Transverse colon (tissue), 4 donors: ENCODE data around the gene HTR5A. TPM values are rescaled to one million over a fixed set of nuclear protein-coding genes. Genes with fewer than 3 reads are reported as not detected.

ENCODE experiments used
- DNase-seq: peaks from one replicate; pipeline ENCODE4 v3.0.0-alpha.2; 2019
- H3K27ac ChIP-seq, 4 donors: fragments of 200-600 bp; sonication (generic); 2 replicates each; pipeline ENCODE4 v1.5.1; 2016 to 2018; ENCODE audit warnings: inconsistent platforms in 4 of 4
- H3K27me3 ChIP-seq: fragments of 200-600 bp; sonication (generic); 2 replicates; pipeline ENCODE4 v1.5.1; 2017; ENCODE audit warnings: inconsistent platforms
- H3K36me3 ChIP-seq, 4 donors: fragments of 200-600 bp; sonication (generic); 2 replicates each; pipeline ENCODE4 v1.5.1; 2017 to 2019; ENCODE audit warnings: inconsistent platforms in 4 of 4
- H3K4me1 ChIP-seq, 4 donors: fragments of 200-600 bp; sonication (generic); 2 replicates each; pipeline ENCODE4 v1.5.1; 2017 to 2020; ENCODE audit warnings: inconsistent platforms in 4 of 4
- H3K4me3 ChIP-seq, 4 donors: fragments of 200-600 bp; sonication (generic); 1 replicate in 1 of 4; 2 replicates in 3 of 4; pipeline versions ENCODE4 v1.5.1 to v1.6.1; 2017 to 2019; ENCODE audit warnings: inconsistent platforms in 4 of 4
- H3K9me3 ChIP-seq, 2 donors: fragments of 200-600 bp; sonication (generic); 2 replicates each; pipeline ENCODE4 v1.5.1; 2017 to 2019; ENCODE audit warnings: inconsistent platforms in 2 of 2
- EP300 ChIP-seq: sonication (generic); formaldehyde crosslinking; IDR thresholded peaks from one replicate; pipeline ENCODE4 v1.6.1; 2017; ENCODE audit warnings: antibody characterized with exemption, low read depth
- POLR2A ChIP-seq: fragments of 450-650 bp; IDR thresholded peaks from one replicate; pipeline ENCODE4 v1.6.1; 2016; ENCODE audit warnings: antibody characterized with exemption, mild to moderate bottlenecking, moderate library complexity
- POLR2AphosphoS5 ChIP-seq, 3 donors: sonication (generic); formaldehyde crosslinking; IDR thresholded peaks; one replicate each; pipeline ENCODE4 v1.6.1; 2016; ENCODE audit warnings: antibody characterized with exemption in 3 of 3
- WGBS, 2 donors: methylation state at CpG; one replicate each; pipeline ENCODE4 v1.1.5; 2018; ENCODE audit warnings: low coverage in 1 of 2; 5-methylcytosine and 5-hydroxymethylcytosine counted together
- in situ Hi-C, 4 donors: fragments of 200-750 bp; cut with MboI; loops; one replicate each; pipeline versions ENCODE4 v1.15.0 to v1.15.1; 2017; ENCODE audit warnings: low sequenced_read_pairs in 3 of 4, low pct_ligation_motif_present in 1 of 4, low pct_unique_long_range_greater_than_20kb in 1 of 4
- intact Hi-C: fragments of 100-400 bp; cut with DNase I; formaldehyde crosslinking; loops from one replicate; pipeline ENCODE4 v1.15.1; 2023; ENCODE audit warnings: low total_unique reads
- total RNA-seq, 4 donors: library from RNA; depleted of rRNA; stranded (reverse); fragments of >200 nt; gene quantifications; one replicate each; pipeline ENCODE4 v1.1.0, GENCODE V29; 2016
- TF ChIP-seq, protein P1 (sequence below), 5 experiments: fragments of 200-600 bp in 3 of 5; fragments of 450-650 bp in 2 of 5; sonication (generic) in 3 of 5; IDR thresholded peaks; 1 replicate in 2 of 5; 2 replicates in 3 of 5; pipeline ENCODE4 v1.5.1; 2016 to 2017; ENCODE audit warnings: antibody characterized with exemption in 5 of 5, inconsistent platforms in 3 of 5, mild to moderate bottlenecking in 2 of 5, moderate library complexity in 1 of 5

Gene HTR5A
- total RNA-seq, 4 donors from 2014 or later = not detected

DNA sequence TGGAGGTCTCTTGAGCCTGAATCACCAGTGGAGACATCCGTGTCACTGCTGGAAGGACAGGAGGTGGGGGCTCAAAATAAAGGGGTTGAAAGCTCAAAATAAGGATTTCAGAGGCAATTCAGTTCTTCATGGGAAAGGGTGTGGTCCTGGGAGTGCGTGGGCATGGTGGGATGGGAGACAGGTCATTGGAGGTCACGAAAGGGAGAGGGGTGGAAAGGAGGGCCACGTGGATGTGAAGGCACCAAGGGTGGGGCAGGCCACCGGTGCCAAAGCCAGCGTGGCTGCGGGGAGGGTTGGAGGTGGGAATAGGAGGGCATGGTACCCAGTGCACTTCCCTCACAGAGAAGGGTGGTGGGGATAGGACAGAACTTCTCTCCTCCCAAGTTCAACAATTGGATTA, 59.7 kb downstream of the HTR5A start:
- Histone ChIP-seq H3K27me3 (no peaks in the 10 kb centered on the region), H3K4me3 (no peak overlapping the region), H3K4me1 (no peaks in the 10 kb centered on the region), H3K9me3 (no peaks in the 10 kb centered on the region), H3K36me3 (no peaks in the 10 kb centered on the region), H3K27ac (no peak overlapping the region)
- WGBS, 2 donors = 79 to 81% methylated on average over 7 of the region's 7 CpGs
- no peak for TF ChIP-seq POLR2A
- TF ChIP-seq, protein P1, sequence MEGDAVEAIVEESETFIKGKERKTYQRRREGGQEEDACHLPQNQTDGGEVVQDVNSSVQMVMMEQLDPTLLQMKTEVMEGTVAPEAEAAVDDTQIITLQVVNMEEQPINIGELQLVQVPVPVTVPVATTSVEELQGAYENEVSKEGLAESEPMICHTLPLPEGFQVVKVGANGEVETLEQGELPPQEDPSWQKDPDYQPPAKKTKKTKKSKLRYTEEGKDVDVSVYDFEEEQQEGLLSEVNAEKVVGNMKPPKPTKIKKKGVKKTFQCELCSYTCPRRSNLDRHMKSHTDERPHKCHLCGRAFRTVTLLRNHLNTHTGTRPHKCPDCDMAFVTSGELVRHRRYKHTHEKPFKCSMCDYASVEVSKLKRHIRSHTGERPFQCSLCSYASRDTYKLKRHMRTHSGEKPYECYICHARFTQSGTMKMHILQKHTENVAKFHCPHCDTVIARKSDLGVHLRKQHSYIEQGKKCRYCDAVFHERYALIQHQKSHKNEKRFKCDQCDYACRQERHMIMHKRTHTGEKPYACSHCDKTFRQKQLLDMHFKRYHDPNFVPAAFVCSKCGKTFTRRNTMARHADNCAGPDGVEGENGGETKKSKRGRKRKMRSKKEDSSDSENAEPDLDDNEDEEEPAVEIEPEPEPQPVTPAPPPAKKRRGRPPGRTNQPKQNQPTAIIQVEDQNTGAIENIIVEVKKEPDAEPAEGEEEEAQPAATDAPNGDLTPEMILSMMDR (IDR thresholded peaks at IDR 0.05) = no peak
- TF ChIP-seq POLR2AphosphoS5 (IDR thresholded peaks at IDR 0.05) = no peak
- TF ChIP-seq EP300 = no peak
- in situ Hi-C loops (no loop called here), intact Hi-C loops (no loop called here)
- no peak for DNase-seq

DNA sequence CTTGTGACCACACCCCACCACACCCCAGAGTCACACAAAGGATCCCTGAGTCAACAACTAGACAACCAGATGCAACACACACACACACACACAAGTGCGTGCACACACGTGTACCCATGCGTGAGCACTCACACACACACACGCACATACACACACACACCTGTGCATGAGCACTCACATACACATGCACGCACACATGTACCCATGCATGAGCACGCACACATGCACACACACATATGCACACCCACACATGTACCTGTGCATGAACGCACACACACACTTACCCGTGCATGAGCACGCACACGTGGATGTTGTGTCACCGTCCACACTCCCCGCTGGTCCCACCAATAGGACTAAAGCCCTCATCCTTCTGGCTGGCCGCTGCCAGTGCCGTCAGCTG, 60.4 kb downstream of the HTR5A start:
- Histone ChIP-seq H3K36me3 (no peaks in the 10 kb centered on the region), H3K4me3 (no peak overlapping the region), H3K27ac (no peak overlapping the region), H3K4me1 (no peaks in the 10 kb centered on the region), H3K27me3 (no peaks in the 10 kb centered on the region), H3K9me3 (no peaks in the 10 kb centered on the region)
- TF ChIP-seq POLR2A (no peak), POLR2AphosphoS5 (IDR thresholded peaks at IDR 0.05) (no peak), EP300 (no peak)
- TF ChIP-seq, protein P1 (IDR thresholded peaks at IDR 0.05) = no peak
- intact Hi-C loops (no loop called here), in situ Hi-C loops (no loop called here)
- 88% methylated on average over 14 of the region's 14 CpGs; no CpG with 5 or more reads in 1 of the 2 donors for WGBS, 2 donors
- DNase-seq = no peak

DNA sequence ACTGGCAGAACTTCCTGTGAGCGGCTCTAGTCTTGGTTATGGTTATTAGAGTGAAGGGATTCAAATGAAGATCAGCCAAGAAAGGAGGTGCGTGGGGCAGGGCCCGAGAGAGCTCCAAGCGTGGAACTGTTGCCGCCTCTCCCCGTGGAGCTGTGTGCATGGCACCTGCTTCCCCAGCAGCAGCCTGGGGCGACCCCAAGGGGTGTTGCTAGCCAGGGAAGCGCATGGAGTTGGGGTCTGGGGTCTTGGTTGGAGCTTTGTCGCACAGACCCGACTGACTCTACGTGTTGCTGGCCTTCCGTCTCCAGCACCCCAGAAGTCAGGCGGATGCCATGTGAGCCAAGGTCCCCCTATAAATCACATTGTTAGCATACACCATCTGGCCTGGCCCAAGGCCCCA, 61.0 kb downstream of the HTR5A start:
- DNase-seq = no peak
- Histone ChIP-seq H3K27ac (no peak overlapping the region), H3K4me1 (no peaks in the 10 kb centered on the region), H3K4me3 (no peak overlapping the region), H3K27me3 (no peaks in the 10 kb centered on the region), H3K9me3 (no peaks in the 10 kb centered on the region), H3K36me3 (no peaks in the 10 kb centered on the region)
- intact Hi-C loops = no loop called here
- in situ Hi-C loops = no loop called here
- TF ChIP-seq EP300 = no peak
- no peak for TF ChIP-seq POLR2AphosphoS5 (IDR thresholded peaks at IDR 0.05)
- TF ChIP-seq, protein P1 (IDR thresholded peaks at IDR 0.05) = no peak
- 92% methylated on average over 13 of the region's 13 CpGs; no CpG with 5 or more reads in 1 of the 2 donors for WGBS, 2 donors

DNA sequence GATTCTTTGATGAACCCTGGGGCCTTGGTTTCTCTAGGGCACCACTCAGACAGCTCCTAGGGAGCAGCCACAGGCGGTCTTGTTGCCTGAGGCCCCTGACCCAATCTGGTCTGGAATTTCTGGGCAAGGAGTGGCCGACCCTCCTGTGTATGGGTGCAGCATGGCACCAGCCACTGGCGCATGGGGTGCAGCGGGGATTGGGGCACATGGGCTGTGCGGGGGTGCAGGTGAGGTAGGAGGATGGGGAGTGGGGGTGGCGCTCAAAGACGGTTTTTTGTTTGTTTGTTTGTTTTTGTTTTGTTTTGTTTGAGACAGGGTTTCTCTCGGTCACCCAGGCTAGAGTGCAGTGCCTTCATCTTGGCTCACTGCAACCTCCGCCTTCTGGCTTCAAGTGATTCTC, 62.3 kb downstream of the HTR5A start:
- 73 to 83% methylated on average over 2 to 9 of the region's 9 CpGs for WGBS, 2 donors
- Histone ChIP-seq H3K36me3 (no peaks in the 10 kb centered on the region), H3K4me3 (no peak overlapping the region), H3K27me3 (no peaks in the 10 kb centered on the region), H3K9me3 (no peaks in the 10 kb centered on the region), H3K4me1 (no peaks in the 10 kb centered on the region), H3K27ac (no peak overlapping the region)
- TF ChIP-seq POLR2AphosphoS5 (IDR thresholded peaks at IDR 0.05) = no peak
- TF ChIP-seq POLR2A = no peak
- no peak for TF ChIP-seq EP300
- TF ChIP-seq, protein P1 (IDR thresholded peaks at IDR 0.05) = no peak
- intact Hi-C loops (no loop called here), in situ Hi-C loops (no loop called here)
- no peak for DNase-seq
